WERI-Rb-1 (cell line): ENCODE results near the gene SERTAD2.

Source experiments
- DNase-seq: peaks from one replicate; pipeline ENCODE4 v3.0.0-alpha.2; 2020
- H3K27ac ChIP-seq: fragments of 250-450 bp; sonication (Bioruptor Pico); 2 replicates; pipeline ENCODE4 v1.5.1; 2020; ENCODE audit warnings: mild to moderate bottlenecking, moderate library complexity
- H3K27me3 ChIP-seq: fragments of 250-450 bp; sonication (Bioruptor Pico); 2 replicates; pipeline ENCODE4 v1.5.1; 2021; ENCODE audit warnings: mild to moderate bottlenecking, low read depth, moderate library complexity; ENCODE audit not compliant: insufficient read depth, severe bottlenecking
- H3K36me3 ChIP-seq: fragments of 250-450 bp; sonication (Bioruptor Pico); 2 replicates; pipeline ENCODE4 v1.5.1; 2020; ENCODE audit warnings: mild to moderate bottlenecking, moderate library complexity
- H3K4me3 ChIP-seq: 2 replicates; pipeline ENCODE4 v1.5.1; 2011; ENCODE audit warnings: low read depth, mild to moderate bottlenecking, control low read depth, low read length
- H3K9me3 ChIP-seq: fragments of 250-450 bp; sonication (Bioruptor Pico); 2 replicates; pipeline ENCODE4 v1.5.1; 2021; ENCODE audit warnings: mild to moderate bottlenecking, moderate library complexity; ENCODE audit not compliant: severe bottlenecking
- CTCF ChIP-seq: IDR thresholded peaks from 2 replicates; pipeline ENCODE4 v1.5.1; 2011; ENCODE audit warnings: low read depth, mild to moderate bottlenecking, control low read depth, inconsistent platforms, low read length

Gene SERTAD2

GRCh38 chr2:64637931-64638330 is 15.8 kb downstream of the SERTAD2 start:
- no peak for DNase-seq
- H3K27me3 ChIP-seq: no peaks in the 10 kb centered on the region
- H3K4me3 ChIP-seq: no peak overlapping the region
- no peak for TF ChIP-seq CTCF
- H3K36me3 ChIP-seq: peaks cover 28% of the 10 kb centered on the region
- H3K9me3 ChIP-seq: no peaks in the 10 kb centered on the region
- no peak overlapping the region for H3K27ac ChIP-seq

- Histone ChIP-seq H3K9me3 (no peaks in the 10 kb centered on the region), H3K36me3 (peaks cover 32% of the 10 kb centered on the region), H3K4me3 (no peak overlapping the region), H3K27ac (no peak overlapping the region; the same call in 1 of the 2 replicates), H3K27me3 (no peaks in the 10 kb centered on the region)
- TF ChIP-seq CTCF: no peak
- DNase-seq: no peak
Measured at GRCh38 chr2:64637000-64637635, 16.6 kb downstream of the SERTAD2 start.

GRCh38 chr2:64635976-64636911 is 17.5 kb downstream of the SERTAD2 start:
- Histone ChIP-seq H3K27me3 (no peaks in the 10 kb centered on the region), H3K27ac (no peak overlapping the region), H3K9me3 (no peaks in the 10 kb centered on the region), H3K4me3 (no peak overlapping the region), H3K36me3 (peaks cover 33% of the 10 kb centered on the region)
- peak; percentile 67 for DNase-seq
- TF ChIP-seq CTCF: no peak

GRCh38 chr2:64634345-64635267 is 19.1 kb downstream of the SERTAD2 start:
- no peak overlapping the region for H3K27ac ChIP-seq
- no peaks in the 10 kb centered on the region for H3K27me3 ChIP-seq
- DNase-seq: no peak
- peaks cover 38% of the 10 kb centered on the region for H3K36me3 ChIP-seq
- H3K9me3 ChIP-seq: no peaks in the 10 kb centered on the region
- no peak for TF ChIP-seq CTCF
- H3K4me3 ChIP-seq: no peak overlapping the region

DNA sequence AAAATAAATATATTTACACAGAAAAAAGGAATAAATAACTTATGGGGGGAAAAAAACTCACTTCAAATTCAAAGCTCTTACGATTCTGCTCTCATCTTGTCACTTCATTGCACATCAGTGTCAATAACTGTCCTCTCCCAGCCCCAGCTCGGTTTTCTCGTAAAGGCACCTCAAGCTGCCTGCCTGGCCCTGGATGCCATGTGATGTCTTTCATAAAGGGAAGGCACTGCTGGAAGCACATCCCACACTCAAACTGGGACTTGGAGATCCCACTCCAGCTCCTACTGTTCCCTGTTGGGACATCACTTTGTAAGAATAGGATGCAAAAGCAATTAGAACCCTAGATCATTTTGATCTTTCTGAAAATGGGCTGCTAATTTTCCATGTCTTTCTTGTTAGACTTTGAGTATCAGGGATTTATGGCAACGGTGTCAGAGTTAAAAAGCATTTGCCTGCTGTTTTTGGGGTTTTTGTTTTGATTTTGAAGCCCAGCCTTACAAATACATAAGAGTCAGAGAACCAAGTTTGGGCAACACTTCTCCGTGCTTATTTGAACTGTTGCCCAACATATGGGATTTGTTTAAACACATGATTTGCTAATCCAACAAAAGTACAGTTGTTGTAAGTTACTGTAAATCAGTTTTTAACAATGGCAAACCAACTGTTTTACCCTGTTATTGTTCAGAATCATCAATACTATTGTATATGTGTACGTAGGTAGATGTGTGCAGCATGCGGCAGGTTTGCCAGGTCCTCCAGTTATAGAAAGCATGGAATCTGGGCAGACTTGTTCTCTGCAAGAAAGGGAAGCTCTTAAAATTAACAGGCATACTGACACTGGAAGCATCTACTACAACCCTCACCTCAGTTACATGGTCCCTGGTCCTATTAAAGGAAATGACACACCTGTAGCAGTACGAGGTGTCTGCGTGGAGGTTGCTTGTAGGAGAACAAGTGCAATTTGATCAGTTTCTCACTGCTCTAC is 20.6 kb downstream of the SERTAD2 start:
- Histone ChIP-seq H3K36me3 (peaks cover 38% of the 10 kb centered on the region), H3K4me3 (no peak overlapping the region), H3K9me3 (no peaks in the 10 kb centered on the region), H3K27me3 (no peaks in the 10 kb centered on the region), H3K27ac (no peak overlapping the region)
- TF ChIP-seq CTCF: no peak
- no peak for DNase-seq
